NCI-H128 (cell line): ENCODE results near the gene PCDH12.
"Not testable (repeated sequence)": the region's sequence is repeated elsewhere in the genome, so short reads cannot be mapped to it uniquely, and the experiment has no call there.

Experiments used
- DNase-seq: peaks from one replicate; lab custom pipeline; 2025; ENCODE audit not compliant: unreplicated experiment; lab: John Stamatoyannopoulos, UW

The PCDH12 gene

DNA sequence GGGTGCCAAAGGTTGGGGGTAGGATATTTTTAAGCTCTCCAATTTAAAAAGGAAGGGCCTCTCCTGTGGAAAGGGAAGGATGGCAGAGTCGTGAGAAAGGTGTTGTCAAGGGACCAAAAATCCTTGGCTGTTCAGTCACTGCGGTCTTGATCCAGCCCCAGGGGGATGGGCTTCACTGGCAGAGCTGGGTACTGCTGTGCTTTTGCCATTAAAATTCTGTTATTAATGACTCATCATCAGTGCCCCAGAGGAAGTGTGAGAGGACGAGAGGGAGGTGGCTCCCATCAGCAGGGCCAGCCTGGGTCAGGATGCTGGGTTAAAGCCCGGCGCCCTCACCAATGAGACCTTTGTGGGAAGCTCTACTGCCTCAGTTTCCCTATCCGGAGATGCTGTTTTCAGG, 16.7 kb downstream of the PCDH12 start:
- DNase-seq, result no peak

DNA sequence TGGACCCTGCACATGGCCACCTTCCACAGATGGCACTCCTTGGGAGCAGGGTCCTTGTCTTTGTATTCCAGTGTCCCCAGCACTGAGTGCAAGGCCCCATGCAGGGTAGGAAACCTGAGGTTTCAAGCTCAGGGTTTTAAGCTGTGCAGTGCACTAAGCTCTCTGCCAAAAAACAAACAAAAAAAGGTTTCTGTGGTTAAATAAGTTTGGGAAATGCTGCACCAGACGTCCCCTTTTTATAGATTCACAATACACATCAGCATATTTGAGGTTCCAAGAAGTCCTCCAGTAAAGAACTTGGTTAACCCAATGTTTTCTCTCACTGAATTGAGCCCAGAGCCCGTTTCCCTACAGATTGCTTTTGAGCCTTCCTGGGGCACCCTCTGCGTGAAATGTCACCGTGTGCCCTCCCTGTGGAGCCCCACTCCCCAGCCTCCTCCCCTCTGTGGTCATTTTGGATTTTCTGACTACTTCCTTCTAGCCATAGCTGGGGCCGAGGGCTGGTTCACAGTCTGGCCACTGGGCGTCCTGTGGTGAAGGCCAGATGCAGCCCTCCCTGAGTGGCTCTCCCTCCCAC, 17.2 kb downstream of the PCDH12 start:
- DNase-seq, result no peak

DNA sequence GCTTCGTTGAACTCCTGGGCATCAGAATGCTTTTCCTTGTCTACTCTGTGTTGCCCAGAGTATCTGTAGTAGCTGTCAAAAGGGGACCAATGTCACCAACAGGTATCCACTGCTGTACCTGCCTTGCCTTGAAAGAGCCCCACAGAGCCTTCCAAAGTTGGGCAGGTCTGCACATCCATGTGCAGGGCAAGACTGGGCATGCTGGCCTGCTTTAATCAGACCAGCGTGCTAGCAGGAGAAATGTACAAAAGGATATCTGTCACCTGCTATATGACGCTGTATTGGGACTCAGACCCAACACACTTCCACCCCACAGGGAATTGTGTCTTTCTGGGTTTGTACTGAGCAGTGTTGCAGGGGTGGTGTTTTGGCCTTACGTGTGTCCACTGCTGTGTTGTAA, 22.5 kb downstream of the PCDH12 start:
- DNase-seq, result no peak

DNA sequence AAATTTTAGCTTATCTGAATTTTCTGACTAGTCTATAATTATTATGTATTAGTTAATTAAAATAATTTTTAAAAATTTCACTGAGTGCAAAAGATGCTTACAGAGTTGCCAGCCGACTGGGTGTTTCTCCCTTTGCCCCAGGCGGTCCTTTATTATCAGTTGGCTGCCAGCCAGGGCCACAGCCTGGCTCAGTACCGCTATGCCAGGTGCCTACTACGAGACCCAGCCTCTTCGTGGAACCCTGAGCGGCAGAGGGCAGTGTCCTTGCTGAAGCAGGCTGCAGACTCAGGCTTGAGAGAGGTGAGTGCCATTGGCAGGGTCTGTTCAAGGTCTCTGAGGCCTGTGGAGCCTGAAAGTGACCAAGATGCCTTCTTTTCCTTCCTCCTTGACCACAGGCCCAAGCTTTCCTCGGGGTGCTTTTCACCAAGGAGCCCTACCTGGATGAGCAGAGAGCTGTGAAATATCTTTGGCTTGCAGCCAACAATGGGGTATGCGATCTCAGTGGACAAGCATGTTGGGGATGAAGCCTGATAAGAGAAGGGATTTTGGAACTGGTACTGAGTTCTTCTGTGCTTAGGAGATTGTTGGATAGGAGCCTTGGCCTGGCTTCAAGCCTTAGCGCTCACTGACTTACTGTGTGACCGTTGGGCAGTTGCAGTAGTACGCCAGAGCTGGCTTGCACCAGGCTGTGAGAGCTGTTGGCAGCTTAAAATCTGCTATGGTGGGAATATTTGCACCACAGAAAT, 23.7 kb downstream of the PCDH12 start:
- peak; percentile 4 for DNase-seq

DNA sequence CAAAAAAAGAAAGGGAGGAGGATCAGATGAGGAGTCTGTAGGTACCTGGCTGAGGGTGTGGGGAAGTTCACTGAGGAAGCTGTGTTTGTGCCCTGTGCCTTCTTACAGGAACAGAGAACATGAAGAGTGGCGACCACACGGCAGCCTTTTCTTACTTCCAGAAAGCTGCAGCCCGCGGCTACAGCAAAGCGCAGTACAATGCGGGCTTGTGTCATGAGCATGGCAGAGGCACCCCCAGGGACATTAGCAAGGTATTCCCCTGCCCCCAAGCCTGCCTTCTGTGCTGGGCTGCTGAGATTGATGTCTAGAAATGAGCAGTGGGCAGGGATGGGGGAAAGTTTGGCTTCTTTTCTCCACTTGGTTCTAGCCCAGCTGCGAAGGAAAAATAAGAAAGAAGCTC, 24.9 kb downstream of the PCDH12 start:
- DNase-seq, result no peak

DNA sequence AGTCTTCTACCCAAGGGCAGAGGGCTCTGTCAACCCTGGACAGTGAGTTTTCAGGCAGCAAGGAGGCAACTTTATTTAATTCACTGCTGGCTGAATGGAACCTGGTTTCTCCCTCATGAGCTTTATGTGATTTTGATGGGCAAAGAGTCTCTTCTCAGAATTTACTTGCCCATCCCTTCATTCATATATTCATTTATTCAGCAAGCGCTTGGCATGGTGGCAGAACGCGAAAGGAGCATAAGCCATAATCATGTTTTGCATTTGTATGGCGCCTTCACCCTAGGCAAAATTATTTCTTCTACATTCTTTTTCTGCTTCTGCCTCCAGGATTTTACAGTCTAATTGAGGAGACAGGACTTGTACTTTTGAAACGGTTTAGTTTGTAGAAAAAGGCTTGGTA, 26.3 kb downstream of the PCDH12 start:
- DNase-seq, result no peak

DNA sequence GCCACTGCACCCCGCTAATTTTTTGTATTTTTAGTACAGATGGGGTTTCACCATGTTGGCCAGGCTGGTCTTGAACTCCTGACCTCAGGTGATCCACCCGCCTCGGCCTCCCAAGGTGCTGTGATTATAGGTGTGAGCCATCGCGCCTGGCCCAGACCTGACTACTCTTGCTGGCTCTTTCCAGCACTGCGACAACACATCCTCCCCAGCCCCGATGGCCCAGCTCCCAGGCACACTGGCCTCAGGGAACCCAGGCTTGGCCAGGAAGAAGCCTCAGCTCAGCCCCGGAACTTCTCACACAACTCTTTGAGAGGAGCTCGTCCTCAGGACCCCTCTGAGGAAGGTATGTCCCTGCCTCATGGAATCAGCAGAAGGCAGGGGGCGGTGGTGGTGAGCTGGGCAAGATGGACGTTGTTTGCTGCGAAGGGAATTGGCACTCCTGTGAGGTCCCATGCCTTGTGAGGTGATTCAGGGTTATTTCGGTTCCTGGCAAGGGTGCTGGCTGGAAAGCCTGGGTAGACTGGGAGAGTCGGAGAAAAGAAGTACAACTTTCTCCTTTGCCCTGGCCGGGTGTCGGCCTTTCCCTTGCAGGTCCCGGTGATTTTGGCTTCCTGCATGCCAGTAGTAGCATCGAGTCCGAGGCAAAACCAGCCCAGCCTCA, 28.5 kb downstream of the PCDH12 start:
- DNase-seq, result no peak

DNA sequence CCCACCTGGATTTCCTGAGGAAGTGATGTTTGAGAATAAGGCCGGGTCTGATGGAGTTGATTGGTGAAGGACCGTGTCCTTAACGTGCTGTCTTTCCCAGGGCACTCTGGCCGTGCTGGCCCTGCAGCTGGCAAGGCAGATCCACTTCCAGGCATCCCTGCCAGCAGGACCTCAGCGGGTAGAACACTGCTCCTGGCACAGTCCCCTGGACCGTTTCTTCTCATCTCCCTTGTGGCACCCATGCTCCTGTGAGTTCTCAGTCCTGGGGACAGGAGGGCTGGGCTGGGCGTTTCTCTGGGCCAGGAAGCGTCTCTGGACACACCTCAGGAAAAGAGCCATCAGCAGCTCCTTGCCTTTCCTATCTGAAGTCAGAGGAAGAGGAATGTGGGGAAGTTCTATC, 30.0 kb downstream of the PCDH12 start:
- DNase-seq, result no peak

DNA sequence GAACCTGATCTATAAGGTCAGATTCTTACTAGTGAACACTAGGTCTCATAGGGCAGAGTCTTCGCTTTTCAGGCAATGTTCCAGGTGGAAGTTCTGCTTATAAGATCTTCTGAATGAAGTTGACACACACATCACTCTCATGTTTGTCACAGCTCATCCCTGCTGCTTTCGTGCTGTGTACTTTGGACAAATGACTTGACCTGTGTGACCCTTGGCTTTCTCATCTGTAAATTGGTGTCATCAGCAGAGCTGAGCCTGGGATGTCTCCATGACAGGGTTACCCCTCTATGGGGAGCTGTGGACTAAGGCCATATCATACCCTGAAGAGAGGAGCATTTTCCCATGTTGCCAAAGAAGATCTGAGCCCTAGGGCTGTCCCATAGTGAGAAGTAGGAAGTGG, 31.6 kb downstream of the PCDH12 start:
- no peak for DNase-seq

DNA sequence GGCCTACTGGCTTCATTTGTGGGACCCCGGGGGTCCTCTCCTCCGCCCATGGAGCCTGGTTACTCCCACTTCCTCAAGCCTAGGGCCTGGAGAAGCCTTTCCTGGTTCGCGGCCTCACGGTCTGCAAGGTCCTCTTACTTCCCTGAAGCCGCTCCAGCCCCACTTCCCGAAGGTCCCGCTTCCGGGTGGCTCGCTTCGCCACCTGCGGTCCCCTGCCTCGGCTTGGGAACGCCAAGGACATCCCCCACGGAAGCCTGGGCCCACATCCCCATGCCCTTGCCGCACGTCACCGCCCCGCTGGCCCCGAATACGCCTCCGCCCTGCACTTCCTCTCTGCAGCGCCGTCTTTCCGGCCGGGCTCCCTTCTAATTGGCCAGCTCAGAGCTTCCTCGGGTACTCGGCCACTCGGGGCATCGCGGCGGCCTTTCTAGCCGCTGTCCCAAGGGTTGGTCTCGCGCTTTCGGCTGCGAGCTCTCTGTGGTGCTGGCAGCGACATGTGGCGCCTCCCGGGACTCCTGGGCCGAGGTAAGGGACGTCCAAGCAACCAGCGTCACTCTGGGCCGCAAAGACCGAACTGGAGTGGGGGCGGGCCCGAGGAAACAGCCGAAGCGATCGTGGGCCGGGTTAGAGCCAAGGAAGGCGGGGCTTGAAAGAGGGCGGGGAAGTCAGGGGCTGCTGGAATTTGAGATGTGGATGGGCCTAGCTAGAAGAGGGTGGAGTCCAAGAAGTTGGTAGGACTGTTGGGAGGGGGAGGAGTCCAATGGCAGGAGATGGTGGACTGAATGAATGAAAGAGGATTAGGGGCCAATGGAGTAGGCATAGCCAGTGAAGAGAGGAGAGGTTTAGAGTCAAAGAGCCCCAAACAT, 34.3 kb downstream of the PCDH12 start, which contains the start of gene DELE1:
TSS of gene DELE1 (plus strand) at position 424 of the 866 bp plus-strand sequence. CDS start at position 495, 71 bp downstream.
- peak; percentile 50 for DNase-seq

DNA sequence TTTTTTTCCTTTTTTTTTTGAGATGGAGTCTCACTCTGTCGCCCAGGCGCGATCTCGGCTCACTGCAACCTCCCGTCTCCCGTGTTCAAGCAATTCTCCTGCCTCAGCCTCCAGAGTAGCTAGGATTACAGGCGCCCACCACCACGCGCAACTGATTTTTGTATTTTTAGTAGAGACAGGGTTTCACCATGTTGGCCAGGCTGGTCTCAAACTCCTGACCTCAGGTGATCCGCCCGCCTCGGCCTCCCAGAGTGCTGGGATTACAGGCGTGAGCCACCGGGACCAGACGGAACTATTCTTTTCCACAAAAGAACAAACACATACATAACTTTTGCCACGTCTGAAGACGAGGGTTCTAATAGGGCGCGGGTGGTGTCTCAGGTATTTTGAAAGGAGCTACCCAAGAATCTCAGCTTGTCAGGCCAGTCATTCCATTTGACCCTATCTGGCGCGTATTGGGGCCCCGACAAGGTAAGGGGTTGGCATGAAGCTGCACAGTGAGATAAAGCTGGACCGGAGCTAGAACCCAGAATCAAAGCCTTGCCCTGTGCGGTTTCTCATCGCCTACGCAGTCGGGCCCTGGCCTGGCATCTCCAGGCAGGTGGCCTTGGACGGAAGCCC, 35.1 kb downstream of the PCDH12 start:
- DNase-seq, result not testable (repeated sequence)

DNA sequence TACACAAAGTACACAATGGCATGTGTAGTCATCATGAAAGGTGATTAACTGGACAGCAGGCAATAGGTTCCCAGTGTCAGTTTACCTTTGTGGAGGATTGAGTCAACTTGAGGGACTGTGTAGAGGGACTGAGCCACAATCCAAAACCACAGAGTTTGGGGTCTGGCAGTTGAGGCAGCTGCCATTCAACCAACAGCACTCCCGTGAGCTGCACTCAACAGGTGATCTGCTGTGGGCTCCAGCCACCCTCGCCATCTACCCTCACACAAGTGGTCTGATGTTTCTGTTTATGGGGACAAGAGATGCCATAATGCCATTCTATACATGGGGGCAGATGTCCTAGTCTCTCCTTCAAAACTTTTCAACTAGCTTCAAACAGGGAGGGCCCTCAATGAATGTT, 37.2 kb downstream of the PCDH12 start:
- DNase-seq, result no peak

DNA sequence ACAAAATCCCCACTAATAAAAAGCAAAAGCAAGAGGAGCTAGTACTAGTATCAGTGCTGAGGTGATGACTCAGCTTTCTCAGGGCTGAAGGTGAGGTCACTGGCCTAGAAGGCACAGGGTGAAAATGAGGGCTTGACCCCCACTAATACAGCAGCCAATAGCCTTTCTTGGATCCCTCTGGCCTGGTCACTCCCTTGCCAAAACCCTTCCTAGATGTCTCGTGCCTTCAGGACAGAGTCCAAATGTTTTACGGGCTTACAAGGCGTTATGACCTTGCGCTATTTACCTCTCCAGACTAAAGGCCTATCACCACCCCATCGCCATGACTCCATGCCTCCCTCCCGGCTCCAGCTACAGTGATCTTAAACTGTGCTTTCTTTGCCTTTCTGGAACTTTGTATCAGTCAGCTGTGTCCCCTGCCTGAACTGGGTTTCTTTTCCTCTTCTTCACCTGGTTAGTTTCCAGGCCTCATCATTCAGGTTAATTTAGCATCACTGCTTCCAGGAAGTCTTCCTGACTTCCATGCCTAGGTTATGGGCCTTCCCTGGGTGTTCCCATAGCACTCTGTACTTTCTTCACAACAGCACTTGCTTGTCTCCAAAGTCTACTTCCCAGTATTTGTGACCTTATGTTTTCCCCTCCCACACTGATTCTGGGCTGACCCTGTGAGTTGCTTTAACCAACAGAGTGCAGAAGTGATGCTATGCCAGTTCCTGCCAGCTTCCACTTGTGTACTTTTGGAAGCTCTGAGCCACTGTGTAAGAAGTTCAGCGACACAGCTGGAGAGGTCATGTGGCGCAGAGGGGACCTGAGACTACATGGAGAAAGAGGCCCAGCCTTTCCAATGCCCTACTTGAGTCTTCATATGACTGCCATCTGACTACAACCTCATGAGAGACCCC, 38.5 kb downstream of the PCDH12 start:
- DNase-seq, result no peak

DNA sequence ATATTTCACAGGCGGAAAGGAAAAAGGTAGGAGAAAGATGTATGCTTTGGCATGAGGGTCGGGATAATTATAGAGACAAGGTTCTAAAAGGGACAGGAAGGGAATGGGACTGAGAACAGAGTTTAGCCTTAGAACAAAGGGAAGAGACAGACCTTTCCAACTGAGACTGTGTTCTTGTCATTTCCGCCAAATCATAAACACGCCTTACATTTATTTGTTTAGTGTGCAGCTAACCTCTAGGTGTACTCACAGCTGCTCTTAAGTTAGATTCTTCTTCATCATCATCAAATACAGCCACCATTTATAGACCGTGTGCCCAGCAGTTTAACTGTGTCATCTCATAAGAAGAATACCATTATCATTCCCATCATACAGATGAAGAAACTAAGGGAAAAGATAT, 40.2 kb downstream of the PCDH12 start:
- DNase-seq, result no peak

DNA sequence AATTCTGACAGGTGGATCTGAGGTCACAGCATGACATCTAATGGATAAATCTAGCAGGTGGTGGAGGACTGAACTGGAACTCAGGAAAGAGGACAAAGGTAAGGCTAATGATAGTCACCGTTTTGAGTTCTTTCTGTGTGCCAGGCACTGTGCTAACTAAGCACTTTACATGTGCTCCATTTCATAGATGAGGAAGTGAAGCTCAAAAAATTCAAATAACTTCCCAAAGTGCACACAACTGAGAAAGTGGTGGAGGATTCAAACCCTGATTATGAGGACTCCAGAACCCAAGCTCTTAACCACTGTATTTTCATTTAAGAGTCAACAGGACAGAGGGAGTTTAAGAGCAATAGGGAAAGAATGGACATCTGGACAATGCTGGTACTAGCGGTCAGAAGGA, 41.5 kb downstream of the PCDH12 start:
- no peak for DNase-seq

DNA sequence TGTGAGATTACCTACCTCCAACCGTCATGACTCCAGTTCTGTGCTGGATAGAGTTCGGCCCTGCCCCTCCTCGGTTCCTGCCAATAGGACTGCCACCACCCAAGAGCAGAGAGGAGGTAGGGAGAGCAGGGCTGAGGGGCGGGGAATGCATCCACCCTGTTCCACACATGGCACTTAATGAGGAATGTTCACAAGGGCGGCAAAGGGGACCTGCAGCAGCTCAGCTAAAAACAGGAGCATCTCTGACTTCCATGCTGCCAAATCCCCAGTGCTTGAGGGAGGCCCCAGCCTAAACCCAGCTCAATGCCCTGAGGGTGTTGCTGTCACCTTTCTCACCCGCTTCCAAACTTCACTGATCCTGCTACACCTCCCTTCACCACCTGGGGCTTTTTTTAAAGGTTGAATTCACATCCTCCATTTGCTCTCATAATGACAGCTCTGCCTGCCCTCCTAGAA, 42.1 kb downstream of the PCDH12 start:
- DNase-seq, result no peak

DNA sequence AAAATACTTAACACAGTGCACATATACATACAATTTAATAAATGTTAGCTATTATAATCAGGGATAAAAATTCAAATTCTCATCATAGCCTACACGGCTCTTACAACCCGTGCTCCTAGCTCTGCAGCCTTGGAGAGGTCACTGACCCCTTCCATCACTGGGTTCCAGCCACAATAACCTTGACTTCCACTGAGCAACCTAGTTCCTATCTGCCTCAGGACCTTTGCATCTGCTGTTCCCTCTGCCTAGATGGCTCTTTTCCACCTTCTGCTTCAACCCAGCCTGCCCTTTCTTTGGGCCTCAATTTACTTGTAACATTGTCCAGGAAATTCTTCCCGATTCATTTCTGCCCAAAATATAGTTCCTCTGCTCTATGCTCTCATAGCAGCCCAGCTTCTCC, 43.2 kb downstream of the PCDH12 start:
- DNase-seq, result no peak

DNA sequence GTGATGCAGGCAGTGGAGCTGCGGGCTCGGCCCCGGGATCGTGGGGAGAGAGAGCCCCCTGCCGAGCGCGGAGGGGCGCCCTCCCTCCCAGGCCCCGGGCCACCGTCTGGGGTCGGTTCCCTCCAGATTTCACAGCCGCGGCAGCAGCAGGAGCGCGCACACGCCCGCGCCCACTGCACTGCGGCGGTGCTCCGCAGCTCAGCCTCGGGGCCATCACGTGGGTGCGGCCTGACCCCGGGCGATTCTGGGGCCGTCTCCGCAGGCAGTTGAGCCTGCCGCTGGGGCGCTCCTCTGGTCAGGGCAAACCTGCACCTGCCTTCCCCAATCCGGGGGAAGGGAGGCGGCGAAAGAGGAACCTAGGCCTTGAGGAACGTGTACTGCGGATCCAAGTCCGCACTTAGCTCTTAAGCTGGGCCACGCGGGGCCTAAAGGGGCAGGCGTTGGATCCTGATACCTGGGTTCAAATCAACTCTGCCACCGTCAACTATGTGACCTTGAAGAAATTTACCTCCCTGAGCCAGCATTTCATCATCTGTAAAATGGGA, 43.7 kb downstream of the PCDH12 start:
- DNase-seq, result no peak

DNA sequence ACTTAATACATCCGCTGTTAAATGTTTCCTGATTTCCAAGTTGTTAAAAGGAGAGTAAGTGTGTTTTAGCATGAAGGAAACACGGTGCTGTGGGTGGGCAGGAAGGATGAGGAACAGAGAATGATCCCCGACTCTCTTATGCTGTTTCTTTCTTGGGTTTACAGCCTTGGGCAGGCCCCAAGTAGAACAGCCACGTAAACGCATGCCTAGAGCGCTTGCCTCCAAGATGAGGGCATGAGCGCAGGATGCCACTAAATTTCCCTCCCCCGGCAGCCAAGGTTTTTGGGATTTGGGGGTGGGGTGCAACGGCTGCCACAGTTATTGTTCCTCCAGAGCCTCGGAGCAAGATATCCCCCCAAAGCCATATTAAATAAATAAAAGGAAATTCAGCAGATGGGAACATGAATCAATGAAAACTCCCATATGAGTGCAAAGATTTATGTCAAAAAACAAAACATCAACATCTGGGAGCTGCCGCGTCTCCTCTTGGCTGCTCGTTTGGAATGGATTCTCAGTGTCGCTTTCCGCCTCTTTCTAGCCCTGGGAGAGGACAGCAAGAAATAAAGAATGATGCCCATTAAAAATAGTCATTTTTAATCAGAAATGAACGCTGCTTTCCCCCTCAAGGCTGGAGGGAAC, 44.3 kb downstream of the PCDH12 start:
- DNase-seq, result no peak
